Neuronal stem cell (in vitro differentiated cells): Measurements from ENCODE around the gene HS3ST4.

Experiments
- DNase-seq: peaks from one replicate; pipeline ENCODE4 v3.0.0-alpha.2; 2013; ENCODE audit warnings: low spot score
- H2AFZ ChIP-seq: one replicate; pipeline ENCODE4 v1.6.1; 2013; ENCODE audit warnings: mild to moderate bottlenecking, low read length, inconsistent platforms
- H2AK5ac ChIP-seq: 2 replicates; pipeline ENCODE4 v1.6.1; 2013; ENCODE audit warnings: low read depth, mild to moderate bottlenecking, inconsistent platforms, low read length, moderate library complexity, mixed read lengths
- H2BK120ac ChIP-seq: 2 replicates; pipeline ENCODE4 v1.6.1; 2013; ENCODE audit warnings: low read depth, mild to moderate bottlenecking, inconsistent platforms, low read length, moderate library complexity, mixed read lengths
- H2BK12ac ChIP-seq: one replicate; pipeline ENCODE4 v1.6.1; 2013; ENCODE audit warnings: low read length, inconsistent platforms
- H2BK15ac ChIP-seq: 2 replicates; pipeline ENCODE4 v1.6.1; 2013; ENCODE audit warnings: mild to moderate bottlenecking, low read length, inconsistent platforms, mixed read lengths
- H2BK5ac ChIP-seq: one replicate; pipeline ENCODE4 v1.6.1; 2013; ENCODE audit warnings: inconsistent platforms, mild to moderate bottlenecking, low read length, moderate library complexity
- H3K14ac ChIP-seq: one replicate; pipeline ENCODE4 v1.6.1; 2013; ENCODE audit warnings: low read length, inconsistent platforms
- H3K18ac ChIP-seq: 2 replicates; pipeline ENCODE4 v1.6.1; 2013; ENCODE audit warnings: low read length, inconsistent platforms
- H3K23ac ChIP-seq: 2 replicates; pipeline ENCODE4 v1.6.1; 2013; ENCODE audit warnings: low read depth, mild to moderate bottlenecking, mixed read lengths, low read length, inconsistent platforms; ENCODE audit not compliant: poor library complexity
- H3K27ac ChIP-seq: replicated peaks from 3 replicates; pipeline ENCODE4 v1.5.1; 2013; ENCODE audit warnings: low read length, inconsistent platforms
- H3K27me3 ChIP-seq, 3 experiments: 2 replicates each; pipeline ENCODE4 v1.6.1; 2013; ENCODE audit warnings: low read length in 3 of 3, mild to moderate bottlenecking in 2 of 3, inconsistent platforms in 1 of 3, low read depth in 1 of 3, mixed read lengths in 1 of 3, moderate library complexity in 1 of 3; ENCODE audit not compliant: control insufficient read depth in 3 of 3, insufficient read depth in 3 of 3
- H3K36me3 ChIP-seq, 2 donors: replicated peaks in 1 of 2; 2 replicates each; pipeline ENCODE4 v1.6.1; 2013; ENCODE audit warnings: low read length in 2 of 2; ENCODE audit not compliant: control insufficient read depth in 2 of 2, insufficient read depth in 2 of 2
- H3K4ac ChIP-seq: 2 replicates; pipeline ENCODE4 v1.6.1; 2013; ENCODE audit warnings: inconsistent platforms, mild to moderate bottlenecking, low read length, moderate library complexity
- H3K4me1 ChIP-seq, 2 donors: 1 replicate in 1 of 2; 2 replicates in 1 of 2; pipeline ENCODE4 v1.6.1; 2013; ENCODE audit warnings: low read length in 2 of 2, low read depth in 1 of 2; ENCODE audit not compliant: control insufficient read depth in 2 of 2, insufficient read depth in 1 of 2
- H3K4me2 ChIP-seq: one replicate; pipeline ENCODE4 v1.6.1; 2013; ENCODE audit warnings: mild to moderate bottlenecking, low read length, inconsistent platforms; ENCODE audit not compliant: insufficient read depth, poor library complexity, severe bottlenecking
- H3K4me3 ChIP-seq, 2 donors: 2 replicates each; pipeline ENCODE4 v1.5.1; 2013; ENCODE audit warnings: low read length in 2 of 2, mild to moderate bottlenecking in 2 of 2, inconsistent platforms in 1 of 2, moderate library complexity in 1 of 2
- H3K79me1 ChIP-seq: one replicate; pipeline ENCODE4 v1.6.1; 2013; ENCODE audit warnings: low read depth, mild to moderate bottlenecking, inconsistent platforms, low read length, moderate library complexity
- H3K9ac ChIP-seq: one replicate; pipeline ENCODE4 v1.6.1; 2013; ENCODE audit warnings: mild to moderate bottlenecking, low read depth, low read length, inconsistent platforms; ENCODE audit not compliant: poor library complexity
- H3K9me3 ChIP-seq, 2 donors: replicated peaks in 1 of 2; 2 replicates each; pipeline versions ENCODE3 to v1.6.1; 2013; ENCODE audit warnings: low read length in 2 of 2, mild to moderate bottlenecking in 2 of 2, inconsistent platforms in 1 of 2, low read depth in 1 of 2, mixed read lengths in 1 of 2, moderate library complexity in 1 of 2; ENCODE audit not compliant: control insufficient read depth in 2 of 2, insufficient read depth in 1 of 2
- H4K8ac ChIP-seq: one replicate; pipeline ENCODE4 v1.6.1; 2013; ENCODE audit warnings: low read depth, mild to moderate bottlenecking, inconsistent platforms, low read length, moderate library complexity
- H4K91ac ChIP-seq: one replicate; pipeline ENCODE4 v1.6.1; 2013; ENCODE audit warnings: low read length, low read depth, mild to moderate bottlenecking, inconsistent platforms; ENCODE audit not compliant: poor library complexity
- WGBS, 2 donors: extraction: QIAGEN DNeasy Blood & Tissue Kit; methylation state at CpG; one replicate each; pipeline ENCODE4 v1.1.7; 2013; ENCODE audit warnings: missing lambda C conversion rate in 2 of 2, mixed read lengths in 1 of 2; ENCODE audit not compliant: insufficient read length in 2 of 2, insufficient replicate concordance in 1 of 2; ENCODE audit errors: extremely low coverage in 2 of 2; 5-methylcytosine and 5-hydroxymethylcytosine counted together

Gene HS3ST4

DNA sequence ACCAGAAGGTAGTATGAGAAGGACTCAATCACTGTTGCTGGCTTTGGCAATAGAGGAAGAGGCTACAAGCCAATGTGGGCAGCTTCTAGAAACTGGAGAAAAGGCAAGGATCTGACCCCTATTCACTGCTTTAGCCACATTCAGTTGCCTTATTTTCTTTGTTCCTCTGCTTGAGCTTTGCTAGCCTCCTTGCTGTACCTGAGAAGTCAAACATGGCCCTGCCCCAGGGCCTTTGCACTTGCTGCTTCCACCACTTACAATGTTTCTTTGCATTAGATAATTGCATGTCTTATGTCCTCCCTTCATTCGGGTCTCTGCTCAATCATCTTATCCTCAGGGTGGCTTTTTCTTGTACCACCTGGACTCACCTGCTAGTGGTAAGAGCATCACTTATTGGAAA is 15.8 kb downstream of the HS3ST4 start:
- Histone ChIP-seq H3K4me3 (no peak overlapping the region), H3K4me1 (no peaks in the 10 kb centered on the region), H2BK12ac (no peak overlapping the region), H2BK15ac (no peak overlapping the region), H3K4me2 (no peak overlapping the region), H3K4ac (no peak overlapping the region), H2AK5ac (no peak overlapping the region), H3K79me1 (no peaks in the 10 kb centered on the region), H4K8ac (no peak overlapping the region), H4K91ac (no peak overlapping the region), H2AFZ (no peak overlapping the region), H3K23ac (no peak overlapping the region), H3K27me3 (no peaks in the 10 kb centered on the region), H3K14ac (no peak overlapping the region), H3K9me3 (no peaks in the 10 kb centered on the region), H3K18ac (no peak overlapping the region), H3K27ac (no peak overlapping the region), H3K9ac (no peak overlapping the region), H2BK120ac (no peak overlapping the region), H2BK5ac (no peak overlapping the region), H3K36me3 (no peaks in the 10 kb centered on the region)
- DNase-seq: no peak
- no CpG with 5 or more reads among the region's 1 CpG for WGBS, 2 donors

DNA sequence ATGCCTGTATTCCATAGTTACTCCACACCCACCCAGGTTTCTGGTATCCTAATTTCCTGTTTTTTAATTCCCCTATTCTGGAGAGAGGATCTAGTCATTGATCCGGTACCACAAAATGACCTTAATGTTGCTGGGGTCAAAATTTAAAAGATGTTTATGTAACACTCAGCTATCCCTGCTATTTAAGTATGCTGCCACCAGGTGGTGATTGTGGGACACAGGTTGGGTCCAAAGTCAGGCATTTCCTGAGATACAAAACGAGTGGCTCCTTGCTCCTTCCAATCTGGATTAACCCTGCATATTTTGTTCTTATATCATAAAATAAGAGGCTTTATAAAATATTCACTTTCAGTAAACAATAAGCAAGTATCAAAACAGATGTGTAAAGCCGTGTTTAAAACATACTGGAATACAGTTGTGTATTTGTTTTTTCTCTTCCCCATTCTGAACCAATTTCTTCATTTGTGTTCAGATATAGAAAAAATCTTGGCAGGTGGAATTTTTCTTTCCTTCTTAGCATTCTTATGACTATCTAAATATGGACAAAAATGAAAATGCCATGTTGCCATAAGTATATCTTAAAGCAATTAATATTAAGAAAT is 16.3 kb downstream of the HS3ST4 start:
- Histone ChIP-seq H3K9ac (no peak overlapping the region), H3K4me2 (no peak overlapping the region), H3K4me3 (no peak overlapping the region), H3K9me3 (no peaks in the 10 kb centered on the region), H3K36me3 (no peaks in the 10 kb centered on the region), H3K4ac (no peak overlapping the region), H3K27me3 (no peaks in the 10 kb centered on the region), H2BK12ac (no peak overlapping the region), H3K18ac (no peak overlapping the region), H3K27ac (no peak overlapping the region), H4K91ac (no peak overlapping the region), H4K8ac (no peak overlapping the region), H3K79me1 (no peaks in the 10 kb centered on the region), H2AK5ac (no peak overlapping the region), H3K14ac (no peak overlapping the region), H2BK120ac (no peak overlapping the region), H2AFZ (no peak overlapping the region), H2BK5ac (no peak overlapping the region), H3K23ac (no peak overlapping the region), H3K4me1 (no peaks in the 10 kb centered on the region), H2BK15ac (no peak overlapping the region)
- DNase-seq: no peak
- WGBS, 2 donors: no CpG with 5 or more reads among the region's 3 CpGs

GRCh38 chr16:25709213-25709612 is 17.5 kb downstream of the HS3ST4 start:
- WGBS, 2 donors: no CpG with 5 or more reads among the region's 7 CpGs
- H3K27ac ChIP-seq: no peak overlapping the region
- no peak overlapping the region for H2AK5ac ChIP-seq
- H3K9ac ChIP-seq: no peak overlapping the region
- H2BK12ac ChIP-seq: no peak overlapping the region
- H3K4me3 ChIP-seq: no peak overlapping the region
- no peak overlapping the region for H2BK120ac ChIP-seq
- H3K23ac ChIP-seq: no peak overlapping the region
- H4K91ac ChIP-seq: no peak overlapping the region
- H2BK15ac ChIP-seq: no peak overlapping the region
- no peak overlapping the region for H2AFZ ChIP-seq
- no peak overlapping the region for H4K8ac ChIP-seq
- no peak overlapping the region for H3K18ac ChIP-seq
- H3K79me1 ChIP-seq: no peaks in the 10 kb centered on the region
- no peak overlapping the region for H3K14ac ChIP-seq
- no peak overlapping the region for H3K4ac ChIP-seq
- no peak overlapping the region for H2BK5ac ChIP-seq
- H3K9me3 ChIP-seq: no peaks in the 10 kb centered on the region
- H3K4me1 ChIP-seq: peaks cover 0 to 2% of the 10 kb centered on the region in 2 donors
- no peaks in the 10 kb centered on the region for H3K36me3 ChIP-seq
- H3K4me2 ChIP-seq: no peak overlapping the region
- no peaks in the 10 kb centered on the region for H3K27me3 ChIP-seq
- no peak for DNase-seq

- H3K18ac ChIP-seq: no peak overlapping the region
- DNase-seq: no peak
These were observed 22.2 kb downstream of the HS3ST4 start for GRCh38 chr16:25713785-25714570.

More at GRCh38 chr16:25713785-25714570, 22.2 kb downstream of the HS3ST4 start:
- peaks cover 0 to 2% of the 10 kb centered on the region in 2 donors for H3K4me1 ChIP-seq
- no peak overlapping the region for H2BK120ac ChIP-seq
- no peak overlapping the region for H2BK15ac ChIP-seq
- WGBS, 2 donors: no CpG with 5 or more reads among the region's 13 CpGs
- no peak overlapping the region for H3K27ac ChIP-seq
- no peaks in the 10 kb centered on the region for H3K79me1 ChIP-seq
- no peaks in the 10 kb centered on the region for H3K36me3 ChIP-seq
- no peak overlapping the region for H2AFZ ChIP-seq
- no peak overlapping the region for H3K4me3 ChIP-seq
- no peak overlapping the region for H2BK12ac ChIP-seq
- H3K27me3 ChIP-seq: no peaks in the 10 kb centered on the region
- no peak overlapping the region for H3K4ac ChIP-seq
- H3K9me3 ChIP-seq: no peaks in the 10 kb centered on the region
- no peak overlapping the region for H4K8ac ChIP-seq
- H3K23ac ChIP-seq: no peak overlapping the region
- no peak overlapping the region for H3K14ac ChIP-seq
- H4K91ac ChIP-seq: no peak overlapping the region
- H3K4me2 ChIP-seq: no peak overlapping the region
- no peak overlapping the region for H3K9ac ChIP-seq
- H2BK5ac ChIP-seq: no peak overlapping the region
- H2AK5ac ChIP-seq: no peak overlapping the region
